WTC11 (cell line): ENCODE results near the gene HNRNPL. TPM values are rescaled to one million over a fixed set of nuclear protein-coding genes. Genes with fewer than 3 reads are reported as not detected.

ENCODE experiments used
- ATAC-seq: fragments of 200-7000 bp; cut with Tn5 transposase; 2 replicates; pipeline ENCODE4 v1.10.0; 2021; ENCODE audit warnings: mild to moderate bottlenecking, moderate library complexity
- CTCF ChIA-PET: fragments of 300-600 bp; sonication (Branson Sonifier 250); formaldehyde crosslinking; loops from one replicate; lab custom pipeline; 2021; ENCODE audit warnings: antibody characterized with exemption; lab: Charles Lee
- POLR2A ChIA-PET: fragments of 350-600 bp; sonication (Branson Sonifier 250); formaldehyde crosslinking; loops from one replicate; lab custom pipeline; 2021; ENCODE audit warnings: antibody characterized with exemption; lab: Charles Lee
- DNase-seq: peaks from one replicate; pipeline ENCODE4 v3.0.0; 2021; ENCODE audit warnings: low spot score
- H3K27ac Mint-ChIP-seq: 2 replicates; pipeline ENCODE4 v1.8.0; 2021; ENCODE audit warnings: mixed read lengths
- H3K27me3 Mint-ChIP-seq: 2 replicates; pipeline ENCODE4 v1.8.0; 2021; ENCODE audit warnings: low read depth, mild to moderate bottlenecking, moderate library complexity, mixed read lengths
- H3K36me3 Mint-ChIP-seq: 2 replicates; pipeline ENCODE4 v1.8.0; 2021; ENCODE audit warnings: mixed read lengths
- H3K4me1 Mint-ChIP-seq: 2 replicates; pipeline ENCODE4 v1.8.0; 2022; ENCODE audit warnings: mixed read lengths
- H3K4me3 Mint-ChIP-seq: 2 replicates; pipeline ENCODE4 v1.8.0; 2021; ENCODE audit warnings: mild to moderate bottlenecking, moderate library complexity, mixed read lengths
- H3K9me3 Mint-ChIP-seq: 2 replicates; pipeline ENCODE4 v1.8.0; 2021; ENCODE audit warnings: mixed read lengths
- CREB1 ChIP-seq: sonication (generic); formaldehyde crosslinking; IDR thresholded peaks from 2 replicates; pipeline ENCODE4 v1.8.0; 2023; ENCODE audit warnings: mild to moderate bottlenecking, missing genetic modification reagents
- EMX1 ChIP-seq: fragments of 250-450 bp; sonication (Bioruptor Pico); IDR thresholded peaks from 2 replicates; pipeline ENCODE4 v1.8.0; 2021; ENCODE audit warnings: mild to moderate bottlenecking
- ESRRA ChIP-seq: sonication (generic); formaldehyde crosslinking; IDR thresholded peaks from 2 replicates; pipeline ENCODE4 v1.8.1; 2022; ENCODE audit warnings: mild to moderate bottlenecking, missing genetic modification reagents, borderline replicate concordance
- ETV6 ChIP-seq: sonication (generic); formaldehyde crosslinking; IDR thresholded peaks from 2 replicates; pipeline ENCODE4 v1.8.1; 2022; ENCODE audit warnings: mild to moderate bottlenecking, missing genetic modification reagents
- GABPB1 ChIP-seq: sonication (generic); formaldehyde crosslinking; IDR thresholded peaks from 2 replicates; pipeline ENCODE4 v1.8.1; 2023; ENCODE audit warnings: mild to moderate bottlenecking, missing genetic modification reagents
- NFYB ChIP-seq: sonication (generic); formaldehyde crosslinking; conservative IDR thresholded peaks from 2 replicates; pipeline ENCODE4 v1.8.0; 2022; ENCODE audit warnings: low read depth, missing genetic modification reagents
- NR1H2 ChIP-seq: sonication (generic); formaldehyde crosslinking; IDR thresholded peaks from 2 replicates; pipeline ENCODE4 v1.9.0; 2021; ENCODE audit warnings: mild to moderate bottlenecking, moderate library complexity, missing genetic modification reagents
- NR2C2 ChIP-seq: sonication (generic); formaldehyde crosslinking; IDR thresholded peaks from 2 replicates; pipeline ENCODE4 v1.8.0; 2022; ENCODE audit warnings: mild to moderate bottlenecking, missing genetic modification reagents
- RORB ChIP-seq: fragments of 250-450 bp; sonication (Bioruptor Pico); IDR thresholded peaks from 2 replicates; pipeline ENCODE4 v1.9.0; 2021; ENCODE audit warnings: mild to moderate bottlenecking
- TP53 ChIP-seq: sonication (generic); formaldehyde crosslinking; IDR thresholded peaks from 2 replicates; pipeline ENCODE4 v1.8.1; 2023; ENCODE audit warnings: mild to moderate bottlenecking, missing genetic modification reagents
- ZNF121 ChIP-seq: sonication (generic); formaldehyde crosslinking; IDR thresholded peaks from 2 replicates; pipeline ENCODE4 v1.8.0; 2023; ENCODE audit warnings: missing genetic modification reagents
- ZNF219 ChIP-seq: sonication (generic); formaldehyde crosslinking; IDR thresholded peaks from 2 replicates; pipeline ENCODE4 v1.8.0; 2023; ENCODE audit warnings: missing genetic modification reagents, mild to moderate bottlenecking, borderline replicate concordance
- ZNF317 ChIP-seq: sonication (generic); formaldehyde crosslinking; IDR thresholded peaks from 2 replicates; pipeline ENCODE4 v1.8.1; 2023; ENCODE audit warnings: low read depth, mild to moderate bottlenecking, moderate library complexity, missing genetic modification reagents, borderline replicate concordance
- ZNF416 ChIP-seq: fragments of 250-450 bp; sonication (Bioruptor Pico); IDR thresholded peaks from 2 replicates; pipeline ENCODE4 v1.9.0; 2021; ENCODE audit warnings: mild to moderate bottlenecking, inconsistent platforms
- total RNA-seq: library from RNA; stranded (reverse); gene quantifications from 3 replicates; pipeline ENCODE4 v1.2.3, GENCODE V29; 2021
- TF ChIP-seq, protein P1 (sequence below): fragments of 250-450 bp; sonication (Bioruptor Pico); conservative IDR thresholded peaks from 2 replicates; pipeline ENCODE4 v1.9.0; 2021; ENCODE audit warnings: mild to moderate bottlenecking
- TF ChIP-seq, protein P2 (sequence below): fragments of 250-450 bp; sonication (Bioruptor Pico); IDR thresholded peaks from 2 replicates; pipeline ENCODE4 v1.9.0; 2021; ENCODE audit warnings: moderate library complexity, mild to moderate bottlenecking, inconsistent platforms, borderline replicate concordance
- TF ChIP-seq, protein P3 (sequence below): sonication (generic); formaldehyde crosslinking; IDR thresholded peaks from 2 replicates; pipeline ENCODE4 v1.8.1; 2023; ENCODE audit warnings: mild to moderate bottlenecking, moderate library complexity, missing genetic modification reagents
- TF ChIP-seq, protein P4 (sequence below): sonication (generic); formaldehyde crosslinking; IDR thresholded peaks from 2 replicates; pipeline ENCODE4 v1.8.1; 2022; ENCODE audit warnings: low read depth, mild to moderate bottlenecking, moderate library complexity, missing genetic modification reagents, borderline replicate concordance

Gene HNRNPL
- total RNA-seq, 1 experiment from 2014 or later: 779 TPM

DNA sequence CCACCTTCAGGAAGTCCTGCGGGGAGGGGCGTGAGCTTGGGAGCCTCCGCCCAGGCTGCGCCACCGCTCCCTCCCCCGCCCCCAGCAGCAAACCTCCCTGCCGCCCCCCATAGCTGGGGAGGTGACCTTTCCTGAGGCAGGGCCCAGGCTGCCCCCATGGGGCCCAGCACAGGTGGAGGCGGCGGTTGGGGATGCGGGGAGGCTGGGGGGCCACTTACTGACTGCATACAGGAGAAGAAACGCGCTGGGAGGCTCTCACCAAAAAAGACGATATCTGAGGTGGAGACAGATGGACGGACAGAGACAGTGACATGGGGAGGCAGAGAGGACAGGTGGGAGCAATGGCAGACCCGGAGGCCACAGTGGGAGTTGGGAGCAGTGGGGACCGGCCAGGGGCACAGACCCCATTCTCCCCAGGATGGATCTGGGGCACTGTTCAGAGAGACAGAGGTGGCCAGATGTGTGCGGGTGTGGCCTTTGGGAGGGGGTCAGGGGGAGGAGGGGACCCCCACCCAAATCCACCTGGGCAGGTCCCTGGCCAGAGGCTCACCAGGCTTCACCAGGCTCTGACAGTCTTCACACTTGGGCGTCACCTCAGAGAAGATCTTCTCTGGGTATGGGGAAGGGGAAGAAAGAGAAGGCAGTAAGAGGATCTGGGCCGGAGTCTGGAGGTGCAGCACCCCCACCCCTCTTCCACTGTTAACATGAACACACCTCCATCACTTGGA is 31.3 kb upstream of the HNRNPL start:
- CTCF ChIA-PET: interaction anchor here (0.6 to 1.9 kb wide), 3 partner anchors 50 to 146 kb away, joined by 3 to 5 read pairs (median 4); partner anchors contain the start of genes MRPS12 and SARS2
- TF ChIP-seq ZNF416 (CRISPR knock-in tag): no peak
- TF ChIP-seq GABPB1 (CRISPR knock-in tag): no peak
- no peak for TF ChIP-seq ZNF317 (CRISPR knock-in tag)
- no peak for TF ChIP-seq ESRRA (CRISPR knock-in tag)
- TF ChIP-seq, all 79 proteins: peak for 0
- H3K27me3 Mint-ChIP-seq: no peaks in the 10 kb centered on the region; the same call in 1 of the 2 replicates
- H3K4me1 Mint-ChIP-seq: peaks cover 26% of the 10 kb centered on the region
- H3K9me3 Mint-ChIP-seq: no peaks in the 10 kb centered on the region
- ATAC-seq: no peak
- H3K36me3 Mint-ChIP-seq: no peaks in the 10 kb centered on the region
- POLR2A ChIA-PET: no interaction called here
- no peak overlapping the region for H3K4me3 Mint-ChIP-seq
- H3K27ac Mint-ChIP-seq: no peak overlapping the region
- DNase-seq: no peak

DNA sequence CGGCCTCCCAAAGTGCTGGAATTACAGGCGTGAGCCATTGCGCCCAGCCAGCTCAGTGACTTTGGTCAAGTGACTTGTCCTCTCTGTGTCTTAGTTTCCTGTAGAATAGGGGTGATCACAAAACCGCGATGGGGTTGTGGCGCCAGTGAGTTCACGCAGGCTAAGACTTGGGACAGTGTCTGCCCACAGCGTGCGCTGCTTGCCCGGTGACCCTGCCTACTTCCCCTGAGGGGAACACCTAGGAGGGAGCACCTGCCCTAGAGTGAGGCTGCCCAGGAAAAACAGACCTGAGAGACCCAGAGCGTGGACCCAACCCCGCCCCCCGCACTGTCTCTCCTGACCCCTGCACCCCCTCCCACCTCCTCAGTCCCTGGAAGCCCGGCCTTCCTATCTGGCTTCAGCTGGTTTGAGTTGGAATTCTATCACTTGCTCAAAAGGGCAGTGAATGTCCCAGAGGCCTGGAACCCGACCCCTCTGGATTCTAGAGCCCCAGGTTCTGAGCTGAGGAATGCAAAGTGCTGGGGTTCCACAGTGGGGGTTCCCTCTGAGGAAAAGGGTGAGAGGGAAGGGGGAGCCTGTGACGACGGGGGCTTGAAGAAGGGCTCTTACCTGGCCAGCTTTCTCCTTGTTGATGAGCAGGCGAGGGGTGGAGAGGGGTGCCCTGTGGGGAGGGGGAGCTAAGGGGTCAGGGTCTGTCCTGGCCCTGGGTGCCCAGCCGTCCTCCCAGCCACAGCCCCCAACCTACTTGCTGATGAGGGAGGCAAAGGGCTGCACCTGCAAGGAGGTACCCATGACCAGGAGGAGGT is 30.5 kb upstream of the HNRNPL start:
- Mint-ChIP-seq H3K27ac (no peak overlapping the region), H3K4me3 (no peak overlapping the region), H3K9me3 (no peaks in the 10 kb centered on the region), H3K4me1 (peaks cover 26% of the 10 kb centered on the region), H3K36me3 (no peaks in the 10 kb centered on the region), H3K27me3 (no peaks in the 10 kb centered on the region; the same call in 1 of the 2 replicates)
- TF ChIP-seq, protein P1, sequence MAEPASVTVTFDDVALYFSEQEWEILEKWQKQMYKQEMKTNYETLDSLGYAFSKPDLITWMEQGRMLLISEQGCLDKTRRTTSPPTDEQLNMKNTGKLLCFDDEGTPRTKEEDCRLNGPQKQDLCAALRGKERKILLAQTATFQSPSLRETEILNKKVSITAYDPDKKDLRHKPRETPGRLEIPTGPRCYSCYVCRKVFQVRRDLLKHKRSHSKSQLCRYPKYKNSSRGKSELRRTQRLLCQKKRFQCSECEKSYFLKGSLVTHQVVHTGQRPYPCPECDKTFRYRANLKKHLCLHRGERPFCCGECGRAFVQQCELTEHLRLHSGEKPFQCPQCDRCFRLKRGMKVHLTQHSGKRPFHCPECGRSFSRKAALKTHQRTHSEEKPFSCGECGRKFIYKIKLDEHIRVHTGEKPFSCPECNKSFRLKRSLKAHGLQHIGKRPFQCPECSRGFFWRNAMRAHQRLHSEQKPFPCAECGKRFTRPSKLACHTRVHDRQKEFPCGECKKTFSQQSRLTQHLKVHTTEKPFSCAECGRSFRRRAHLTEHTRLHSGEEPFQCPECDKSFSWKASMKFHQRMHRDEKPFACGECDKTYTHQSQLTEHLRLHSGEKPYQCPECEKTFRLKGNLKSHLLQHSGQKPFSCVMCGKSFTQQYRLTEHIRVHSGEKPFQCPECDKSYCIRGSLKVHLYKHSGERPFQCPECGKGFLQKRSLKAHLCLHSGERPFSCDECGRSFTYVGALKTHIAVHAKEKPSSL (CRISPR knock-in tag): no peak
- TF ChIP-seq, protein P2, sequence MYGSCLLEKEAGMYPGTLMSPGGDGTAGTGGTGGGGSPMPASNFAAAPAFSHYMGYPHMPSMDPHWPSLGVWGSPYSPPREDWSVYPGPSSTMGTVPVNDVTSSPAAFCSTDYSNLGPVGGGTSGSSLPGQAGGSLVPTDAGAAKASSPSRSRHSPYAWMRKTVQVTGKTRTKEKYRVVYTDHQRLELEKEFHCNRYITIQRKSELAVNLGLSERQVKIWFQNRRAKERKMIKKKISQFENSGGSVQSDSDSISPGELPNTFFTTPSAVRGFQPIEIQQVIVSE: no peak
- TF ChIP-seq EMX1 (CRISPR knock-in tag): no peak
- no peak for TF ChIP-seq CREB1 (CRISPR knock-in tag)
- no peak for TF ChIP-seq NR1H2 (CRISPR knock-in tag)
- no peak for TF ChIP-seq RORB (CRISPR knock-in tag)
- no peak for TF ChIP-seq ESRRA (CRISPR knock-in tag)
- no peak for TF ChIP-seq NFYB (CRISPR knock-in tag)
- TF ChIP-seq NR2C2: no peak
- TF ChIP-seq ZNF219 (CRISPR knock-in tag): no peak
- ChIA-PET CTCF (interaction anchor here (0.6 to 7.1 kb wide), 5 partner anchors 7 to 145 kb away, joined by 3 to 43 read pairs (median 4); partner anchors contain the start of genes MRPS12 and SARS2), POLR2A (no interaction called here)
- DNase-seq (peak; percentile 41), ATAC-seq (no peak)

DNA sequence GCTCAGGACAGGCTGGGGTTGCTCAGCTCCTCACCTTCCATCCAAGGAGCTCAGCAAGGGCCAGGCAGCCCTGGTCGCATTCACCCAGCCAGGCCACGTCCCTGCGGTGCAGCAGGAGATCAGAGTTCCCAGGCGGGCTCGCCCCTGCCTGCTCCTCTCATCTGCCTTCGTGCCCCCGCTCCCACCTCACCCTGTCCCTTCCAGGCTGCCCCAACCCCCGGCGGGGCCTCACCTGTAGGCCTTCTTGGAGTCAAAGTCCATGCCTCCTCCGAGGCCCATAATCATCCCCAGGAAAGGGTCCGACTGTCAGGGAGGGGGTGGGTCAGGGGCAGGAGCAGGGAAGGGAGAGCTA is 29.6 kb upstream of the HNRNPL start:
- Mint-ChIP-seq H3K4me3 (no peak overlapping the region), H3K36me3 (no peaks in the 10 kb centered on the region), H3K9me3 (no peaks in the 10 kb centered on the region), H3K27me3 (no peaks in the 10 kb centered on the region; the same call in 1 of the 2 replicates), H3K4me1 (peaks cover 26% of the 10 kb centered on the region), H3K27ac (no peak overlapping the region)
- TF ChIP-seq, protein P3, sequence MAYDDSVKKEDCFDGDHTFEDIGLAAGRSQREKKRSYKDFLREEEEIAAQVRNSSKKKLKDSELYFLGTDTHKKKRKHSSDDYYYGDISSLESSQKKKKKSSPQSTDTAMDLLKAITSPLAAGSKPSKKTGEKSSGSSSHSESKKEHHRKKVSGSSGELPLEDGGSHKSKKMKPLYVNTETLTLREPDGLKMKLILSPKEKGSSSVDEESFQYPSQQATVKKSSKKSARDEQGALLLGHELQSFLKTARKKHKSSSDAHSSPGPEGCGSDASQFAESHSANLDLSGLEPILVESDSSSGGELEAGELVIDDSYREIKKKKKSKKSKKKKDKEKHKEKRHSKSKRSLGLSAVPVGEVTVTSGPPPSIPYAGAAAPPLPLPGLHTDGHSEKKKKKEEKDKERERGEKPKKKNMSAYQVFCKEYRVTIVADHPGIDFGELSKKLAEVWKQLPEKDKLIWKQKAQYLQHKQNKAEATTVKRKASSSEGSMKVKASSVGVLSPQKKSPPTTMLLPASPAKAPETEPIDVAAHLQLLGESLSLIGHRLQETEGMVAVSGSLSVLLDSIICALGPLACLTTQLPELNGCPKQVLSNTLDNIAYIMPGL: no peak
- no peak for TF ChIP-seq ETV6
- no peak for TF ChIP-seq ZNF121 (CRISPR knock-in tag)
- TF ChIP-seq, protein P4, sequence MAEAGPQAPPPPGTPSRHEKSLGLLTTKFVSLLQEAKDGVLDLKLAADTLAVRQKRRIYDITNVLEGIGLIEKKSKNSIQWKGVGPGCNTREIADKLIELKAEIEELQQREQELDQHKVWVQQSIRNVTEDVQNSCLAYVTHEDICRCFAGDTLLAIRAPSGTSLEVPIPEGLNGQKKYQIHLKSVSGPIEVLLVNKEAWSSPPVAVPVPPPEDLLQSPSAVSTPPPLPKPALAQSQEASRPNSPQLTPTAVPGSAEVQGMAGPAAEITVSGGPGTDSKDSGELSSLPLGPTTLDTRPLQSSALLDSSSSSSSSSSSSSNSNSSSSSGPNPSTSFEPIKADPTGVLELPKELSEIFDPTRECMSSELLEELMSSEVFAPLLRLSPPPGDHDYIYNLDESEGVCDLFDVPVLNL (CRISPR knock-in tag): no peak
- no peak for TF ChIP-seq TP53 (CRISPR knock-in tag)
- TF ChIP-seq ESRRA (CRISPR knock-in tag): no peak
- CTCF ChIA-PET: interaction anchor here (0.6 to 7.1 kb wide), 6 partner anchors 8 to 110 kb away, joined by 3 to 43 read pairs (median 6); partner anchors contain the start of genes MRPS12 and SARS2
- no peak for ATAC-seq
- DNase-seq: no peak
- POLR2A ChIA-PET: no interaction called here
